Measurements from ENCODE around the gene FURIN. TPM values are rescaled to one million over a fixed set of nuclear protein-coding genes. Genes with fewer than 3 reads are reported as not detected.
A peak's percentile ranks its signal among the peaks of the same experiment; 100 is the strongest.
"Not testable (repeated sequence)": the region's sequence is repeated elsewhere in the genome, so short reads cannot be mapped to it uniquely, and the experiment has no call there.

The FURIN gene
- total RNA-seq, result 33.8 TPM

DNA sequence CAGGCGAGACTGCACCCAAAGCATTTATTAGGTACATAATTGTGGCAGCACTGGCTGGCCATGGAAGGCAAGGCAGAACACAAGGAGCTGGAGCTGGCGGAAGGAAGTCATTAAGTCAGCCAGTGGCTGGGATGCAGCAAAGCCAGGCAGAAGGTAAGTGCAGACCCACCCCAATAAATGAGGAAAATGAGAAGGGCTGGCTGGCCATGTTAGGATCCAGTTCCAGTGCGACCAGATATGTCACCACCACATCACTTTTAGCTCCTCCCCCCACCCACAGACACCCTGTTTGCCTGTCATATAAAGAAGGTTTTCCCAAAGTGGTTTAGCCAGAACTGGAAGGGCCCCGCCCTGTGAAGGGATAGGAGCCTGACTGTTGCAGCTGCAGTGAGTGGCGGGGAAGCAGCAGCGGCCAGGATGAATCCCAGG lies at the start of gene FURIN:
FURIN (plus strand) TSS at position 328 of the 429 bp plus-strand sequence. CDS start 7,153 bp downstream, outside the sequence.
- DNase-seq (ENCODE audit: low spot score), result no peak

DNA sequence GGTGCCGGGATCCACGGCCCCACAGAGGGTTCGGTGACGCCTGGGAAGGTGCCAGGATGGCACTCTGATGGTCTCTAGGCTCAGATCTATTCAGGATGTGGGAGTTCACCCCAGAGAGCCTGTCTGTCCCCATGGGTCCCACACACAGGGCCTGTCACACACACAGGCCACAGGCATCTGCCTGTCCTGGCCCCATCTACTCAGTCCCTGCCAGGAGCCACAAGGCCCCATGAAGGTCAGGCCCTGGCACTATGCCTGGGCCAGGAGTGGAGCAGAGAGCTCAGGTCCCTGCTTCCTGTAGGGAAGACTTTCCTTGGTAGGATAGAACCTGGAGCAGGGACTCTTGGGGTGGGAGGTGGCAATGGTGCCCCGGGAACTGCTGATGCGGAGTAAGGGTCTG lies 49.0 kb upstream of the FURIN start:
- DNase-seq (ENCODE audit: low spot score), result no peak

DNA sequence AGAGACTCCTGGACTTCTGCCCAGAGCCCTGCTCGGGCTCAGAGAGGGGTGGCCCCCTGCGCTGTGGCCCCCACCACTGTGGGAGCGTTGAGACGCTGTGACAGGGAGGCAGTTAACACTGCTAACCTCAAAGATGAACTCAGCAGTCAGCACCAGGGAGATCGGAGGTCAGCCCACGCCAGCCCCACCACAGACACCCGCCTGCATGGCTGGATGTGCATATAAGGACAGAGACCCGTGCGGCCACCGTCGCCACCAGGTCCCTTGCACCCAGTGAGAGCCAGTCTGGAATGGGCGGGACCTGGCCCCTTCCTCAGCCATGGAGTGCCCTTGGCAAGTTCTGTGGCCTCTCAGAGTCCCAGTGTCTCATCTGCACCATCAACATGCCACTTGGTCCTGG lies 48.5 kb upstream of the FURIN start:
- no peak for DNase-seq (ENCODE audit: low spot score)

DNA sequence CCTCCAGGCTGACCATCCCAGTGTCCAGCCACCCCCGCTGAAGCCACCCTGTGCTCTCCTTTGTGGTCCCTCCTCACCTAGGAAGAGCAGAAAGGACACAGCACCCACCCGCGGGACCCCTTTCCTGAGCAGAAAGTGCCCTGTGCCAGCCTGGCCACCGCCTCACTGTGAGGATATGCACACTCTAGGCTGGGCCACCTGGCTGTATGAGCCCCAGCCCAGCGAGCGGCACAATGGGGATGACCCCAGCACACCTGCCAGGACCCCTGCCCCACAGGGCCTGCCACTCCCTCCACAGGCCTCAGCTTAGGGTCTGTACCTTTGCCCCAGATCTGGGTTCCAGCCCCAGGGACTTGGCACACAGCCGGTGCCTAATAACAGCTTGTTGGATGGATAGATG lies 47.9 kb upstream of the FURIN start:
- no peak for DNase-seq (ENCODE audit: low spot score)

DNA sequence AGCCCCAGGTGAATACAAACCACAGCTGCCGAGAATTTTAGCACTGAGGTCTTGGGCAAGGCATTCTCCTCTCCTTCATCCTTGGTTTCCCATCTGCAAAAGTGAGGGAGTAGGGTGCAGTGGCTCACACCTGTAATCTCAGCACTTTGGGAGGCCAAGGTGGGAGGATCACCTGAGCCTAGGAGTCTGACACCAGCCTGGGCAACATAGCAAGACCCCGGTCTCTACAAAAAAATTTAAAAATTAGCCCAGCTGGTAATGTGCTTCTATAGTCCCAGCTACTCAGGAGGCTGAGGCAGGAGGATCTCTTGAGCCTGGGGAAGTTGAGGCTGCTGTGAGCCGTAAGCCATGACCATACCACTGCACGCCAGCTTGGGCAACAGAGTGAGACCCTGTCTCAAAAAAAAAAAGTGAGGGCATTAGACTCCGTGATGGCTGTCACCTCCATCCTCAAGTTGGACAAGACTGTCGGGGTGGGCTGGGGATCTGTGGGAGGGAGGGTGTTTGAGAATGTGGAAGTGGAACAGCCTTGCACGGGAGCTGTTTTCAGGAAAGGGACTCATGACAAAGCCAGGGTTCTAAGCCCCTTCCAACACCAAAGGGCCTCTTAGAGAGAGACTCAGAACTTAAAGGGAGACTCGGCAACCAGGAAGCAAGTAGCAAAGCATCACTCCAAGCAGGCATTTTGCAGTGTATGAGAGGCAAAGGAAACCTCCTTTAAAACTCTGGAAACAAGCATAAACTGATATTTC lies 46.0 kb upstream of the FURIN start:
- no peak for DNase-seq (ENCODE audit: low spot score)

DNA sequence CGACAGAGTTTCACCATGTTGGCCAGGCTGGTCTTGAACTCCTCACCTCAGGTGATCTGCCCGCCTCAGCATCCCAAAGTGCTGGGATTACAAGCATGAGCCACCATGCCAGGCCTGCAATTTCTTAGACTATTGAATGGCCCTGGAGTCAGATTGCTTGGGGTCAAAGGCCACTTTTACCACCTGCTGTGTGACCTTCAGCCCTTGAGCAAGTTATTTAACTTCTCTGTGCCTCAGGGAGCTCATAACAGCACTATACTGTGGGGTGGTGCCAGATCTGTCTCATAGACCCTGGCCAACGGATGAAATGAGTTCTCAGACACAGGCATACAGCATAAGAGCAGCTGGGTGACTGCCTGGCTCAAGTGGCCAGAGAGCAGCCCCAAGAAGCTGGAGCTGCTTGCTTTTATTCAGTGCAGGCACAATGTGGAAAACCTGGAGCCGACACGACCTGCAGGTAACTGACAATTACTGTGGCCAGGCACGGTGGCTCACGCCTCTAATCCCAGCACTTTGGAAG lies 44.9 kb upstream of the FURIN start:
- DNase-seq (ENCODE audit: low spot score), result no peak

DNA sequence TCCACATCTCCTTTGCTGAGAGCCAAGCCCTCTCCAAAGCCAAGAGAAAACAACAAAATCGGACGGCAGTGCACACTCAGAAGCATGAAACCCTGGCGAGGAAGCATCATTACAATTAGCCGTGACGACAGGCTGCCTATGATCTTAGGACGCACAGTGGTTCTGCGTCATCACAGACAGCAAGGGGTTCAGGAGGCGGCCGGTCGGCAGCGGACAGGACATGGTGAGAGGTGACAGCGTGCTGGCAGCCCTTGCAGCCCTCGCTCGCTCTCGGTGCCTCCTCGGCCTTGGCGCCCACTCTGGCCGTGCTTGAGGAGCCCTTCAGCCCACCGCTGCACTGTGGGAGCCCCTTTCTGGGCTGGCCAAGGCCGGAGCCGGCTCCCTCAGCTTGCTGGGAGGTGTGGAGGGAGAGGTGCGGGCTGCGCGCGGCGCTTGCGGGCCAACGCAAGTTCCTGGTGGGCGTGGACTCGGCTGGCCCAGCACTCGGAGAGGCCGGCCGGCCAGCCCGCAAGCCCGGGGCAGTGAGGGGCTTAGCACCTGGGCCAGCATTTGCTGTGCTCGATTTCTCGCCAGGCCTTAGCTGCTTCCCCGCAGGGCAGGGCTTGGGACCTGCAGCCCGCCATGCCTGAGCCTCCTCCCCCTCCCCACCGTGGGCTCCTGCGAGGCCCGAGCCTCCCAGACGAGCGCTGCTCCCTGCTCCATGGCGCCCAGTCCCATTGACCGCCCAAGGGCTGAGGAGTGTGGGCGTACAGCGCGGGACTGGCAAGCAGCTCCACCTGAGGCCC lies 43.1 kb upstream of the FURIN start:
- DNase-seq (ENCODE audit: low spot score), result not testable (repeated sequence)

DNA sequence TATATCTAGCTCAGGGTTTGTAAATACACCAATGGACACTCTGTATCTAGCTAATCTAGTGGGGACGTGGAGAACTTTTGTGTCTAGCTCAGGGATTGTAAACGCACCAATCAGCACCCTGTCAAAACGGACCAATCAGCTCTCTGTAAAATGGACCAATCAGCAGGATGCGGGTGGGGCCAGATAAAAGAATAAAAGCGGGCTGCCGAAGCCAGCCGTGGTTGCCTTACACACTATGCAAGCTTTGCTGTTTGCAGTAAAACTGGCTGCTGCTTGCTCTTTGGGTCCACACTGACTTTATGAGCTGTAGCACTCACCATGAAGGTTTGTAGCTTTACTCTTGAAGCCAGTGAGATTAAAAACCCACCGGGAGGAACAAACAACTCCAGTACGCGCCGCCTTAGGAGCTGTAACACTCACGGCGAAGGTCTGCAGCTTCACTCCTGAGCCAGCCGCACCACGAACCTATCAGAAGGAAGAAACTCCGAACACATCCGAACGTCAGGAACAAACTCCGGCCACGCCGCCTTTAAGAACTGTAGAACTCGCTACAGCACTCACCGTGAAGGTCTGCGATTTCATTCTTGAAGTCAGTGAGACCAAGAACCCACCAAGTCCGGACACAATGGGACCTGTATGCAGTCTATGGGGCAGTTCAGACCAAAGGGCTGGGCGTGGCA lies 42.0 kb upstream of the FURIN start:
- DNase-seq (ENCODE audit: low spot score), result not testable (repeated sequence)

DNA sequence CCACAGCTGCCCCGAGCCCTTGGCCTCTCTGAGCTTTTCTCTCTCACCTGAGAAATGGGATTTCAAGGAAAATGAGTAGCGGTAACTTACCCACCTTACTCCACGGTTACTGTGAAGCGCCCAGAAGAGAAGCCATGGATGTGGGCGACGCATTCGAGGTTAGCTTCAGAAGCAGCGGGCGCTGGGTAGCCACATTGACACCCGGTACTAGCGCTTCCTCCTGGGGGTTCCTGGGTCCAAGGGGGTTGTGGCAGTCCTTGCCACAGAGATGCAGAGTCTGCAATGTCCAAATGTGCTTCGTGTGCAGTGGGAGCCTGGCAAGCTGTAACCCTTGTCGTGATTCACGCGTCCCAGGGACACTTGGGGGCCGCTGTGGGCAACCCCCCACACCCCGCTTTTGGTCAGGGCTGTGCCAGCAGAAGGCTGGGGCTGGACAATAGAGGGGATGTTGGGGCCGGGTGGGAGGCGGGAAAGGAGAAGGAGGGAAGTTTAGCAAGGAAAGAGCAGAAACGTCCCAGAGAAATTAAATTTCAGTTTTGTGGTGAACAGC lies 41.4 kb upstream of the FURIN start:
- DNase-seq (ENCODE audit: low spot score), result no peak

DNA sequence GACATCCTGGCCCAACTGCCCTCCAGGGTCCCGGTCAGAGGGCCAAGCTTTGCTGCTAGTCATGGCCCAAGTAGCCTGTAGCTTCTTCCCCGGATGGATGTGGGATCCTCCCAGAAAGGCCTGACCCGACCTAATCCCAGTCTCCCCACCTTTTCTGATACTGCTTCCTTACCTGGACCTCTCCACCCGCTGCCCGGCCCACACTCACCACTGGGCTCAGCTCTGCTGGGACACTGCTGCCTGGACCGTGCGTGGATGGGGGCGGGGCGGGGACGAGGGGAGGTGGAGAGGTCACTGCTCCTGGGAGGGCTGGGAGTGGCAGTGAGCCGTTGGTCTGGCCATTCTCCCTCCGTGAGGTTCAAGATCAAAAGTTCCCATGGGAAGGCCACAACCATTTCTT lies 40.3 kb upstream of the FURIN start:
- DNase-seq (ENCODE audit: low spot score), result no peak

DNA sequence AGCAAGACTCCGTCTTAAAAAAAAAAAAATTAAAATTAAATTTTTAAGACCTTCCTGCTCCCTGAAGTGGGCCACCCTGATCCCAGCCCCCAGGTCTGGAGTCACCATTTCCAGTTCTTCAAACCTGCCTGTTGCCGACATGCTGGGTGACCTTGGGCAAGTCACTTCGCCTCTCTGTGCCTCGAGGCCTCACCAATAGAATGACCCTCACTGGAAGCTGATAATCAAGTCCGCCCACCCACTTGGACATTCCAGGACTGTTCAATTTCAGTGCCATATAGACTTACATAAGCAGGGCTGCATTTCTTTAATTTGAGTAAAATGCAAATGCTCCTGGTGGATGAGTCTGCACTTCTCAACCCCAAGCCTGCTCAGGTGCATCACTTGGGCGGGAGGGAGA lies 39.3 kb upstream of the FURIN start:
- DNase-seq (ENCODE audit: low spot score), result no peak

DNA sequence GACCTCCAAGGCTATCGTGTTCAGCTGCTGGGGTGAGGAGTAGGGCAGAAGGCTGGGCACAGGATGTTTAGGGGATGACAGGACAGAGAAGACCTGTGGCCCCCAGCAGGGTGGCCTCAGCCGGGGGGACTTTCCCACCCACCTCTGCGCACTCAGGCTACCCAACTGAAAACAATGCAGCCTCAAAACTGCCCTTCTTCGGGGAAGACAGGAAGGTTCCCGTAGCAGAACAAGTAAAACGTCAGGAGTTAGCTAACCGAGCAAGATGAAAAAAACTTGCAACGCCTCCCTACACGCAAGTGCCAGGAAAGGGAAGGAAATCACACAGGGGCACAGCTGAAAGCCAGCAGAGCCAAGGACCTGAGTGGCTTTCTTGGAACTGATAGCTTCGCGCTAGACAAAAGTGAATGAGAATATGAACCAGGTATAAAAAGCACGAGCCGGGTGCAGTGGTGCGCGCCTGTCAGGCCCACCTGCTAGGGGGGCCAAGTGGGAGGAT lies 38.4 kb upstream of the FURIN start:
- peak; percentile 29 for DNase-seq (ENCODE audit: low spot score)

DNA sequence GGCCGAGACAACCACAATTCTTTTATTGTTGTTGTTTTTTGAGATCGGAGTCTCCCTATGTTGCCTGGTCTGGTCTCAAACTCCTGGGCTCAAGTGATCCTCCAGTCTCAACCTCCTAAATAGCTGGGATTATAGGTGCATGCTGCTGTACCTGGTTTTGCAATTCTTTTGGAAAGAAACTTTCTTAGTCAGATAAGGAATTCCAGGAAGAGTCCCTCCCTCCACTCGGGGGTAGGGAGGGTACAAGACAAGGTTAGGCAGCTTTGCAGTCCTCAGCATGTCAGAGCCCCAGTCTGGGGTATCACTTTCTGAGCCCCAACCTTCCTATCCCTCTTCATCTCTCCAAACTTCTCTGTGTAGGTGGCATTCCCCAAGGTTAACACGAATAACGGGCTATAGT lies 33.8 kb upstream of the FURIN start:
- no peak for DNase-seq (ENCODE audit: low spot score)

DNA sequence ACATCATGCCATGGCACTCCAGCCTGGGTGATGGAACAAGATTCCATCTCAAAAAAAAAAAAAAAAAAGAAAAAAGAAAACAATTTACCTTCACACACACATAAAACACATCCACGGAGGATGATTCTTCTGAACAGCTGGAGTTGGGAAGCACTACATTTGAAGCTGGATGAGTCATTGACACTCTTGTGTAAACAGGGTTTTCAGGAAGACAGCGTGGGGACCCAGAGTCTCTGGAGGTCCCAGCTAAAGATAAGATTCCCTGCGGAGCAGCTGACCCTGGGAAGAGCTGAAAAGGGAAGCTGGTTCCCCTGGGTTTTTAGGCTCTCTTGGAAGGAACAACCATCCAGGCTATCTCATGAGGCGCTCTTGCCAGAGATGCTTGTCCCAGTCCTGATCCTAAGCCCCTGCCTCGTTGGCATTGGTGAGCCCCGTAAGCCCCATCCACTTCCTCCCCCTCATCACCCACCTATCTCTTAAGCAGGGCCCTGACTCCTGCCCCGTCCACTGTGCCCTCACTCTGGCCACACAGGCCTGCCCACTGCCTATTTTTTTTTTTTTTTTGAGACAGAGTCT lies 32.0 kb upstream of the FURIN start:
- DNase-seq (ENCODE audit: low spot score), result no peak

DNA sequence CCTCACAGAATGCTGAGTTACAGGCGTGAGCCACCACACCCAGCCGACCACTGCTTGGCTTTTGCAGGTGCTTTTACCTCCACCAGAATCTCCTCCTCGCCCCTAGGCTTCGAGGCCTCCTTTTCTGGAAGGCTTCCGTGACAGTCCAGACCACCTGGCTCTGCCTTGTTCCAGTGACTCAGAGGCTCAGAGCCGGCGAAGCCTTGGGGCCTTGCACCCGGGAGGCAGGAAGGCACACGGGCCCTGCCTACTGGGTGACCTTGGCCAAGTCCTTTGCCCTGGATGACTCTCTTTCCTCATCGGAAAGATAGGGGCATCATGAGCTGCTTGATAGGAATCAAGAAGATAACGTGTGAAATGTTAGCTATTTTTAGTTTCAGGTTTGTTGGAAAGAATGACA lies 31.3 kb upstream of the FURIN start:
- no peak for DNase-seq (ENCODE audit: low spot score)

DNA sequence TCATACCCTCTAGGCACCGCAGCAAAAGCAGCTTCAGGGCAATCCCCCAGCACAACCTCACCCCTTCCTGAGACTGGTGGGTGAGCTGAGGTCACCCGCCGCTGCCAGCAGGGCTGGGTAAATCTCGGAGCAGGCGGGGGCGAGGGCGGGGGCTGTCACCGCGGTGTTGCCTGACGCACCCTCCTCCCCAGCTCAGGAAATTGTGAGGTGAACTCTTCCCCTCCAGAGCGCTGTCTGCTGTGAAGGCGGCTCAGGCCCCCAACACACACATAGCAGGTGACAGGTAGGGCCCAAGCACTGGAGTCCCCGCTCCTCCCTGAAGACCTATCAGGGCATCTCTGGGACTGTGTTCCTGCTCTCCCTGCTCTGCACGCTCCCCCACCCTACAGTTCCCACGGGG lies 30.2 kb upstream of the FURIN start:
- DNase-seq (ENCODE audit: low spot score), result no peak

DNA sequence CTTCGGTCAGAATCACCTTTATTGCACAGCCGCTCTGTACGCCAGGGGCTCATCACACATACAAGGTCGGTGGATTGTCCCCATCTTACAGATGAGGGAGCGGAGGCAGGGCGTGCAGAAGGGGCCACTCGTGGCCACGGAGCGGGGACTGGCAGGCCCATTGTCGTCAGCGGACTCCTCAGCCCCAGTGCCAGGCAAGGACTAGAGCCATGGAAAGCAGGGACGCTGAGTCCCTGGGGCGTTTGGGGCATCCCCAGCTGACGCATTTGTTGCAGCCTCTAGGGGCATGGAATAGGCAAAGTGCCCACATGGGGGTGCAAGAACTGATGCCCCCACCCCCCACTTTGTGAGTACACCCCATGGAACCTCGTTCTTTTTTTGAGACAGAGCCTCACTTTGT lies 29.8 kb upstream of the FURIN start:
- no peak for DNase-seq (ENCODE audit: low spot score)

DNA sequence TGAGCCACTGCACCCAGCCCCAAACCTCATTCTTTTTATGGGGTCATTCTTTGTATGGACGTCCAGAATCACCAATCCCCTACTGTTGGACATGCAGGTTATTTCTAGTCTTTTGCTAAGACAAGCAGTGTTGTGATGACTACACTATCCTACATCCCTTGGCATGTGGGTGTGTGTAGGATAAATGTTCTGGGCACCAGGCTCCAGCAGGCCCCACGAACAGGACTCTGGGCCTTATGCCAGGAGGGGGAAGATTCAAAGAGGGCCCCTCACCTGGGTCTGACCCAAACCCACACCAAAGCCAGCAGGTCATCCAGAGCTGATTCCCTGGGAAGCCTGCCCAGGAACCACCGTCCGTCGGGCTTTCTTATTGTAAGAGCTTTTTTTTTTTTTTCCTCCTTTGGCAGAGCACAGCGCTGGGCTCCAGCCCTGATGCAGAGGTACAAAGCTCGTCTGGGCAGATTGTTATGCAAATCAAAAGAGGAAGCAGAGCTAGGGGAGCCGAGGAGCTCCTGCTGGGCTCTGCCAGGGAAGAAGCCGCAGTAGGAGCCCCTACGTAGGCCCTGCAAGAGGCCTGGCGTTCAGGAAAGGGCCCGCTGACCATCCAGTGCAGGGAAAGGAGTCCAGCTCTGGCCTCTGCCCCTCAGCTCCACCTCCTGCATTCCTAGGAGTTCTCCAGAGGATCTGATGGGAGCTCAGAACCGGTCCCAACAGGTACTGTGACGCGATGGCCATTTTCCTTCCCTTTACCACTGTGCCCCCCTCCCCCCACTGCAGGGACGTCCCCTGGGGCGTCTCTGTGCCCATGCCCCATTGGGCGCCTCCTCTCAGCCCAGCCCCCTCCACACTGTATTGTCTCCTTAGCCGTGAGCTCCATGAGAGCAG lies 29.0 kb upstream of the FURIN start:
- peak; percentile 60 for DNase-seq (ENCODE audit: low spot score)

DNA sequence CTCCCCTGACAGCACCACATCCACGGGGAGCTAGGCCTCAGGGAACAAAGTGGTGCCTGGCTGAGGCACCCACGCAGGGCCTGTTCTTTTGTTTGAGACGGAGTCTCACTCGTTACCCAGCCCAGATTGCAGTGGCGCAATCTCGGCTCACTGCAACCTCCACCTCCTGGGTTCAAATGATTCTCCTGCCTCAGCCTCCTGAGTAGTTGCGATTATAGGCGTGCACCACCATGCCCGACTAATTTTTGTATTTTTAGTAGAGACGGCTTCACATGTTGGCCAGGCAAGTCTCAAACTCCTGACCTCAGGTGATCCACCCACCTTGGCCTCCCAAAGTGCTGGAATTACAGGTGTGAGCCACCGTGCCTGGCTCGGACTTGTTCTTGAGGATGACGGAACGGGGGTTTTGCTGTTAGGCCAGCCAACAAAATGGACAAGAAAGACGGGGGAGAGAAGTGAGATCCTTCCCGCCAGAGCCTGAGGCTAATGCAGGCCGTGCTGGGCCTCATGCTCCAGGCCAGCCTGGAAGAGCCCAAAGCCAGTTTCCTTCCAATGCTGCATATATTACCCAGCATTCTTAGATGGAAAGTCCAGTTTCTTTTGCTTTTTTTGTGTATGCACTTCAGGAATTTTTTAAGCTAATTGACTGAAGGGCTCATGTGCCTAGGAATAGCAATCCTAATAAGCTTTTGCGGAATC lies 28.1 kb upstream of the FURIN start:
- no peak for DNase-seq (ENCODE audit: low spot score)

DNA sequence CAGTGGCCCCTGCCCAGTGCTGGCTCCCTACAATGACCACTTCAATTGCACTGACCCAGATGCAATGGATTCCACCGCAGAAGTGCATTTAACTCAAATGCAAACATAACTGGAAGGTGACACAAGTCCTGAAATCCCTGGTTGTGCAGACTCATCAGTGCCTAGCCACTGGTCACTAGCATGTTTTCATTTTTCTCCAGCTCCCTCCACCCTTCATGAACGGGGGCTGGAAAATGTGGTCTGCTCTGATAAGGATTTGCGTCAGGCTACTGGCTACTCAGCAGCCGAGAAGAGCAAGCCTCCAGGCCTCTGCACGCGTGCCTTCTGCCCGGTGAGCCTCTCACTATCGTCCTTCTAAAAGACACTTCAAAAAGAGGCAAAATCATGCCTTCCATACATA lies 27.4 kb upstream of the FURIN start:
- no peak for DNase-seq (ENCODE audit: low spot score)

Measured in mucosa of gallbladder (tissue), 1 donor.